NCI-H2227 treated with DMSO at 0.1 percent for 48 hours (cell line): ENCODE data around the gene RUNDC3A.
"Not testable (repeated sequence)": the region's sequence is repeated elsewhere in the genome, so short reads cannot be mapped to it uniquely, and the experiment has no call there.

ENCODE experiments used
- DNase-seq: peaks from one replicate; lab custom pipeline; 2025; lab: John Stamatoyannopoulos, UW

The RUNDC3A gene

GRCh38 chr17:44359006-44359405 is 50.6 kb downstream of the RUNDC3A start:
- DNase-seq = no peak

- no peak for DNase-seq
Observed at GRCh38 chr17:44359458-44360143, 51.2 kb downstream of the RUNDC3A start.

- DNase-seq = no peak
Observed at GRCh38 chr17:44360144-44360533, 51.7 kb downstream of the RUNDC3A start.

- peak; percentile 55 for DNase-seq
Observed at GRCh38 chr17:44360826-44361225, 52.4 kb downstream of the RUNDC3A start.

- no peak for DNase-seq
Observed at GRCh38 chr17:44361292-44362260, 53.2 kb downstream of the RUNDC3A start.

- DNase-seq = no peak
Observed at GRCh38 chr17:44362459-44362948, 54.1 kb downstream of the RUNDC3A start.

GRCh38 chr17:44362949-44363612 is 54.7 kb downstream of the RUNDC3A start:
- DNase-seq = no peak

GRCh38 chr17:44363613-44364159 is 55.3 kb downstream of the RUNDC3A start, which contains the start of gene FAM171A2:
Gene FAM171A2, minus strand, starts transcription at chr17:44363853. Its CDS starts 139 bp downstream, at chr17:44363714.
- peak; percentile 25 for DNase-seq

GRCh38 chr17:44365051-44365450 is 56.6 kb downstream of the RUNDC3A start:
- DNase-seq = not testable (repeated sequence)

GRCh38 chr17:44367231-44367979 is 59.0 kb downstream of the RUNDC3A start:
- no peak for DNase-seq
